HG03520 (cell line): ENCODE measurements around the gene GPR146.

ENCODE experiments used
- ATAC-seq: cut with Tn5 transposase; IDR thresholded peaks from one replicate; pipeline ENCODE4 v1.9.1; 2021; ENCODE audit warnings: mild to moderate bottlenecking, moderate library complexity; ENCODE audit not compliant: unreplicated experiment

Gene GPR146

DNA sequence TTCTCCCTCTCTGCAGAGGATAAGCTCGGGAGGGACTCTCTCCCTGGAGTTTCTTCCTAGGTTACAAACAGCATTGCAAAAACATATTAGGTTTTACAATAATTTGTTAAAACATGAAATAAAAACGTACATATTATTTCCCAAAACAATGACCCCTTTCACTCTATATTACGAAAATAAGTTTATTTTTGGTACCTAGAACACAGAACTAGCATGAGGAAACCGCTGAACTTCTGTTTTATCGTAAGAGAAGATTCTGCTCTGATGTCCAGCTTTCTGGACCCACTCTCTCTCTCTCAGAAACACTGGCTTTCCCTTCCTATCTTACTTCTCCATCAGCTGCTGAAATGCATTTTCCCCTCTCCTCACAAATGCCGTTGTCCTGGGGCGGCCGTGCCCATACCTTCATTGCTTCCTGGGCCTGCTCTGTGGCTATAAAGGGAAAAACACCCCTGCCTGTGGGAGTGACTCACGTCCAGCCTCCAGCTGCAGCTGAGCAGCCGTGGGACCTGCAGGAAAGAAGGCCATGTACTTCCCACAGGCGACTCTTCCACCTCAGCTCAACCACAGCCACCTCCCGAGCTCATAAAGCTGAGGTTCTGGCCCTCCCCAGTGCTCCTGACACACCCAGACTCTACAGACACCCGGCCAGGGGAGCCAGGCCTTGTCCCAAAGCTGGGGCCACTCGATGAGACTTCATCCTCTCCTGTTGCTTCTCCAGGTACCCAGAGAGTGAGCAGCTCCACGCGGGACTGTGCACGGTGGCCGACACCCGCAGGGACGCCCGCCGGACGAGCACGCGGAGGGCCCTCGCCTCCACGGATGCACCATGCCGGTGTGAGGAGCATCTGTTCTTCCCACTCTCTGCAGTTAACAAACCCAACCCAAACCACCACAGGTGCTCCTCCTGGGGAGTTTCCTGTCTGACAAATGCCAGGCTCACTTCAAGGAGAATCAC lies 46.6 kb downstream of the GPR146 start:
- ATAC-seq, result no peak

- ATAC-seq, result no peak
Measured at GRCh38 chr7:1091644-1092027, 47.3 kb downstream of the GPR146 start.

DNA sequence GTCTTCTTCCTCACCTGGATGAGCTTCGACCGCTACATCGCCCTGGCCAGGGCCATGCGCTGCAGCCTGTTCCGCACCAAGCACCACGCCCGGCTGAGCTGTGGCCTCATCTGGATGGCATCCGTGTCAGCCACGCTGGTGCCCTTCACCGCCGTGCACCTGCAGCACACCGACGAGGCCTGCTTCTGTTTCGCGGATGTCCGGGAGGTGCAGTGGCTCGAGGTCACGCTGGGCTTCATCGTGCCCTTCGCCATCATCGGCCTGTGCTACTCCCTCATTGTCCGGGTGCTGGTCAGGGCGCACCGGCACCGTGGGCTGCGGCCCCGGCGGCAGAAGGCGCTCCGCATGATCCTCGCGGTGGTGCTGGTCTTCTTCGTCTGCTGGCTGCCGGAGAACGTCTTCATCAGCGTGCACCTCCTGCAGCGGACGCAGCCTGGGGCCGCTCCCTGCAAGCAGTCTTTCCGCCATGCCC lies 47.9 kb downstream of the GPR146 start:
- ATAC-seq, result no peak

DNA sequence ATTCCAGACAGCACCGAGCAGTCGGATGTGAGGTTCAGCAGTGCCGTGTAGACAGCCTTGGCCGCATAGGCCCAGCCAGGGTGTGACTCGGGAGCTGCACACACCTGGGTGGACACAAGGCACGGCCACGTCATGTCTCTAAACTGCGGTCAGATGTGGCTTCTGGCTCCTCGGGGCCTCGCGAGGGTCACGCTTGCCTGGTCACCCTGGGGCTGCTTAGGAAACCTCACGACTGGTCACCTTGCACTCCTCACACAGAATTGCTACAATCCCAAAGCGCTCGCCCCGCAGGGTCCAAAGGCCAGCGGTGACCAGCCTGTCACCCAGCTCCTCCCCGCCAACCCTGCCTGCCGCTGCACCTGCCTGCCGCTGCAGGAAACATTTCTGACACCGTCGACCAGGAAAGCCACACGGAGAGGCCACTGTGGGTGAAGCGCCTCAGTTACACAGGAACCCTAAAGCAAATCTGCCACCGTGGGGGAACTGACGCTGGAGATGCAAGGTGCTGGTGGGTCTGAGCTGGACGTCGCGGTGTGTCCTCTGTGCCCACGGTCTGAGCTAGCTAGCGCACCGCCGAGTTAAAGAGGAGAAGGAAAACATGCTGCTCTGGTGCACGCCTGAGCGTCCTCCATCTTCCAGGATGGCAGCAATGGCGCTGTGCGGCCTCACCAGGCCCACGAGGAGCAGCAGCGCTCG lies 48.6 kb downstream of the GPR146 start:
- no peak for ATAC-seq

- no peak for ATAC-seq
Measured at GRCh38 chr7:1093502-1093843, 49.1 kb downstream of the GPR146 start.

GRCh38 chr7:1093916-1094508 lies 49.7 kb downstream of the GPR146 start:
- ATAC-seq, result no peak

DNA sequence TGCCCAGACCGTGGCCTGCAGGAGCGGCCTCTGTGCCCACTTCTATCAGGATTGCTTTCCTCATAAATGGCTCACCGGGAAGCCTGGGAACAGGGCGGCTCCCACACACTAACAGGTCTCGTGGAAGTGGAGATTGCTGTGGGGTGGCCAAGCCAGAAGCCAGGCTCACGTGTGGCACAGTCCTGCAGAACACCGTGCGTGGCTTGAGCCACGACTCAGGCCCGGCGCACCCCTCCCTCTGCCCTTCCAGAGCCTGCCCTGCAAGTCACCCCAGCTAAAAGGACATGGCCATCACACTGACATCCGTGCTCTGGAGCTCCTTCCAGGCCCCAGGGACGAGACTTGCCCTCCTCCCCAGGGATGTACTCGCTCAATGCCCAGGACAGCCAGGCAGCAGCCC lies 50.5 kb downstream of the GPR146 start:
- ATAC-seq, result no peak

DNA sequence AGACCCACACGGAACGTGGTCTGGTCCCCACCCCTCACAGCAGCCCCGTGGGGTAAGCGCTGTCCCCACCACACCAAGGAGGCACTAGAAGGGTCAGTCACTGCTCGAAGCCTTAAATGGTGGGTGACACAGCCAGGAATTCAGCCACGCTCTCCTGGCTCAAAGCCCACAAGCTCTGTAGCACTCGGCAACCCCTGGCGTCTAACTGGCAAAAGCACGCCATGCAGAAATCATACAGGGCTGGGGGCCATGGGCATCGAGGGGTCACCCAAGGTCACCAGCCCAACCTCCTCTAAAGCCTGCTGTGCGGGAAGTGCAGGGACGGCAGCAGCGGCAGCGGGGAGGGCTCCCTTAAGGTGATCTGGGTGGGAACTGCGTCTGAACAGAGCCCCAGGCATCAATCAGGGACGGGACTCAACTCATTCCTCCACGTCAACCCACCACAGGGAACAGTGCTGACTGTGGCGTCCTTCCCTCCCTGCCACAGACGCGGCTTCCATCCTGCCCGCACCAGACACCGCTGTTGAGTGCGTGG lies 51.3 kb downstream of the GPR146 start:
- no peak for ATAC-seq

- no peak for ATAC-seq
Measured at GRCh38 chr7:1096156-1097119, 52.1 kb downstream of the GPR146 start.

DNA sequence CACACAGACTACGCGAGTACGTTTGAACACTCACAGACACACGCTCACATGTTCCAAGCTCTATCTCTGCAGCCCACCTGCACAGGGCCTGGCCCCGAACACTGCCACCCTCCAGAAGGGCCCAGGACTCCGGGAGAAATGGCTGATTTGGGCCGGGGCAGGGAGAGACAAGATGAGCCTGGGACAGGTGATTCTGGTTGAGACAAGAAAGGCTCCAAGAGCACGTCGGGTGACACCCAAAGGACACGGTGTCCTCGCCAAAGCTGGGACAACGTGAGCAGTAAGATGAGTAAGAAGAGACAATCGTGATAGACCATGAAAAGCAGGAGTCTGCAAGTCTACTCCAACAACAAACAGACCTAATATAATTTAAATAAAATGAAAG lies 52.8 kb downstream of the GPR146 start:
- no peak for ATAC-seq

DNA sequence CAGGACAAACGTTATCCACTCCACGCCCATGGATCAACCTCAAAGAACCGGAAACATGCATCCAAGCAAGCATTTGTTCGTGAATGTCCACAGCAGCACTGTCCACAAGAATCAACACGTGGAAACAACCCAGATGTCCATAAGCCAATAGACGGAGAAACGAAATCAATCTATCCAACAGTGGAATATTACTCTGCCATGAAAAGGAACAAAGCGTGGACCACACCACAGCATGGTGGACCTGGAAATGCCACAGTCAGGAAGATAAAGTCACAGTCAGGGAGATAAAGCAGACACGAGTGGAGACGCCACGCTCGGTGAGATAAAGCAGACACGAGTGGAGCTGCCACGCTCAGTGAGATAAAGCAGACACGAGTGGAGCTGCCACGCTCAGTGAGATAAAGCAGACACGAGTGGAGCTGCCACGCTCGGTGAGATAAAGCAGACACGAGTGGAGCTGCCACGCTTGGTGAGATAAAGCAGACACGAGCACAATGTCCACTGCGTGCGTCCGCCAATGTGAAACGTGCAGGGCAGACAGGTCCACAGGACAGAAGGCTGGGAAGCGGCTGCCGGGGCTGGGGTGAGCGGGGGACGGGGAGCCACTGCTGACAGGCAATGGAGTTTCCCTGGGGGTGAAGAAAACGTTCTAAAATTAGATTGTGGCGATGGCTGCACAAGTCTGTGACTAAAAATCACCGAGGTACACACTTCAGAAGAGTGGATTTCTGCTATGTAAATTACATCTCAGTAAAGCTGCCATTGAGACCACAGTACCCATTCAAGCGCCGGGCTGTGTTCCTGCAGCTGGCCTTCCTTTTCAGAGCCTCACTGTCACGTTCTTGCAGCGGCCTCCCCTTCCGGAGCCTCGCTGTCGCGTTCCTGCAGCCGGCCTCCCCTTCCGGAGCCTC lies 54.2 kb downstream of the GPR146 start:
- ATAC-seq, result no peak

- ATAC-seq, result no peak
Measured at GRCh38 chr7:1099154-1099542, 54.8 kb downstream of the GPR146 start.

DNA sequence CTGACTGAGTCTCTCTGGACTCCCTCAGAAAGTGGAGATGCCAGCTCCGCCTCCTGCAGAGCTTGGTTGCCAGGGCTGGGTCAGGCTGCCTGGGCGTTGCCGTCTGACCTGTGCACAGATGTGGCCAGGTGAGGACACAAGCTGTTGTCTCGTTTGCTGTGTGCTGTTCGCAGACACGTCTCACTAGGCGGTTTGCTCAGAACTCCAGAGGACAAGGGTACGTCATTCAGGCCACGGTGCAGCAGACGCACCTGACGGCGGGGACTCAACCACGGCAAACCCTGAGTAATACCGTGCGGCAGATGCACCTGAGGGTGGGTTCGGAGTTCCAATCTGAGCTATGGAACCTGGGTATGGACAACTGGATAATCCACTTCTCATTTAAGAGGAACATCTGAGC lies 55.3 kb downstream of the GPR146 start:
- no peak for ATAC-seq

- no peak for ATAC-seq
Measured at GRCh38 chr7:1100386-1100785, 56.0 kb downstream of the GPR146 start.

DNA sequence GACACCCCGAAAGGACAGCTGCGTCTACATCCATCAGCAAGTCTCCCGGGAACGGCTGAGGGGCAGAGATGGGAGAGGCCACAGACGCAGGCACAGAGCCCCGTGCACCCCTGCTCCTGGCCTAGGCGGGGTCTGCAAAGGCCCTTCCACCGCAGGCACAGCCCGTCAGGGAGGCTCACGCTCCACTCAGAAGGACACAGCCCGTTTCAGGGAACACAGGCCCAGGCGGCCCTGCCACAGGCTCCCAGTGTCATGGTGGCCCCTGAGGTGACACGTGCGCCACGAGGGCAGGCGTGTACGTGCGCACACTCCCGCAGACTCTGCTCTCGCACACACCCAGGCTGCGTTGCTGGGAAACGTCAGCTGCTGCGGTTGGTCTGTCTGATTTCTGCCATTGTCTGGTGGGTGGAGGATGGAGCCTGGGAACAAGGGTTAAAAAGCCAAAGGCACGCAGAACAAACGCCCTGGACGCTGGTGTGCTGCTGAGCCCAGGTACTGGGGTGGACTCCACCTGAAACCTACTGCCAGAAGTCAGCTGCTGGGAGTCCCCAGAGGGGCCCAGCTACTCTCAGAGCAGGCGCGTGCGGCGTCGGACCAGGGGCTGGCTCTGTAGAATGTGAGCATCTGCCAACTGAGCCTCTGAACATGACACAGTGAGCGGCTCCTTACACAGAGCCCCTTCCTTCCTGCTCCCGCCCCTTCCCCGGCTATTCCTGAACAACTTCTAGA lies 56.7 kb downstream of the GPR146 start:
- ATAC-seq, result no peak

- ATAC-seq, result no peak
Measured at GRCh38 chr7:1101563-1102431, 57.5 kb downstream of the GPR146 start.

- ATAC-seq, result no peak
Measured at GRCh38 chr7:1103009-1103788, 58.9 kb downstream of the GPR146 start.
